PC-9 (cell line): ENCODE results near the gene PIK3R4. TPM values are rescaled to one million over a fixed set of nuclear protein-coding genes. Genes with fewer than 3 reads are reported as not detected.
A peak's percentile ranks its signal among the peaks of the same experiment; 100 is the strongest.

Experiments used
- BruUV-seq: library from RNA; stranded (reverse); fragments of 400-500 nt; replicated peaks from 2 replicates; lab custom pipeline; 2021; lab: Mats Ljungman, UMichigan
- CTCF ChIA-PET: fragments of 300-600 bp; sonication (Branson Sonifier 250); formaldehyde crosslinking; loops from one replicate; lab custom pipeline; 2022; ENCODE audit warnings: antibody characterized with exemption; lab: Charles Lee
- POLR2A ChIA-PET: fragments of 300-600 bp; sonication (Branson Sonifier 250); formaldehyde crosslinking; loops from one replicate; lab custom pipeline; 2022; ENCODE audit warnings: antibody characterized with exemption; ENCODE audit not compliant: unreplicated experiment; lab: Charles Lee
- DNase-seq, 2 experiments: peaks; one replicate each; pipeline versions ENCODE4 v3.0.0 to v3.0.0-alpha.2; 2015 to 2022; ENCODE audit warnings: mixed read lengths in 1 of 2
- H2AFZ ChIP-seq: fragments of 200-600 bp; sonication (generic); 2 replicates; pipeline ENCODE4 v1.8.1; 2017; ENCODE audit warnings: antibody characterized with exemption
- H3F3A ChIP-seq: fragments of 200-600 bp; sonication (generic); 2 replicates; pipeline ENCODE4 v1.8.1; 2017; ENCODE audit warnings: antibody characterized with exemption, mild to moderate bottlenecking, low read depth; ENCODE audit not compliant: insufficient read depth
- H3K27ac ChIP-seq: fragments of 200-600 bp; sonication (generic); 2 replicates; pipeline ENCODE4 v1.6.1; 2016; ENCODE audit warnings: mixed run types
- H3K27me3 ChIP-seq: fragments of 200-600 bp; sonication (generic); 2 replicates; pipeline ENCODE4 v1.6.1; 2016; ENCODE audit warnings: low read depth, mixed run types; ENCODE audit not compliant: insufficient read depth
- H3K36me3 ChIP-seq: fragments of 200-600 bp; sonication (generic); 2 replicates; pipeline ENCODE4 v1.6.1; 2016; ENCODE audit warnings: low read depth, mixed run types
- H3K4me1 ChIP-seq: fragments of 200-600 bp; sonication (generic); replicated peaks from 2 replicates; pipeline ENCODE4 v1.6.1; 2016; ENCODE audit warnings: mixed run types; ENCODE audit not compliant: insufficient read depth
- H3K4me2 ChIP-seq: fragments of 200-600 bp; sonication (generic); 2 replicates; pipeline ENCODE4 v1.6.1; 2017; ENCODE audit warnings: mixed run types
- H3K4me3 ChIP-seq: fragments of 200-600 bp; sonication (generic); 2 replicates; pipeline ENCODE4 v1.6.1; 2016; ENCODE audit warnings: mixed run types
- H3K79me2 ChIP-seq: fragments of 200-600 bp; sonication (generic); 2 replicates; pipeline ENCODE4 v1.6.1; 2017; ENCODE audit warnings: low read depth, mixed run types
- H3K9me2 ChIP-seq: fragments of 200-600 bp; sonication (generic); 2 replicates; pipeline ENCODE4 v1.8.1; 2017; ENCODE audit warnings: mild to moderate bottlenecking; ENCODE audit not compliant: insufficient read depth
- H3K9me3 ChIP-seq: fragments of 200-600 bp; sonication (generic); 2 replicates; pipeline ENCODE4 v1.8.1; 2016; ENCODE audit warnings: low read depth; ENCODE audit not compliant: insufficient read depth
- H4K20me1 ChIP-seq: fragments of 200-600 bp; sonication (generic); 2 replicates; pipeline ENCODE4 v1.8.1; 2017; ENCODE audit not compliant: insufficient read depth
- CTCF ChIP-seq: fragments of 200-600 bp; sonication (generic); conservative IDR thresholded peaks from 2 replicates; pipeline ENCODE4 v1.6.1; 2017; ENCODE audit warnings: mixed run types, antibody characterized with exemption, mild to moderate bottlenecking, moderate library complexity
- EZH2 ChIP-seq: fragments of 200-600 bp; sonication (generic); IDR thresholded peaks from 2 replicates; pipeline ENCODE4 v1.8.0; 2017; ENCODE audit warnings: antibody characterized with exemption, low read depth
- intact Hi-C: fragments of 100-400 bp; cut with micrococcal nuclease; formaldehyde crosslinking; loops from one replicate; pipeline ENCODE4 v1.10.0; 2022; ENCODE audit not compliant: unreplicated experiment
- total RNA-seq: library from RNA; stranded (reverse); gene quantifications from 2 replicates; pipeline ENCODE4 v1.2.3, GENCODE V29; 2021

PIK3R4 gene
- total RNA-seq, 1 experiment from 2014 or later: 35.2 TPM

DNA sequence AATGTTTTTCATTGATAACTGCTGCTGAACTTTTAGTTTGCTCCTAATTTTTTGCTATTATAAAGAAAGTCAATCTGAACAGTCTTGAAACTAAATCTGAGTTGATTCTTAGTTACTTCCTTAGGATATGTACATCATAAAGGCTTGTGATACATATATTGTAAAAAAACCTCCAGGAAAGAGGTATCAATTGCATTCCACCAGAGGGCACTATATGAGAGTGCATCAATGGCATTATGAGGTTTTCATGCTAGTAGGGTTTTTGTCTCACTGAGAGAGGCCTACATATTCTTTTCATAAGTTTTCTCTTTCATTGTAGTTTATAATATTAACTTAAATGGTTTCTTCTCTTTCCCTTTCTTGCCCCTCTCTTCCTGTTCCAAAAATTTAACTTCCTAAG lies 46.9 kb downstream of the PIK3R4 start:
- Histone ChIP-seq H2AFZ (no peak overlapping the region), H3K9me2 (no peaks in the 10 kb centered on the region), H3K9me3 (no peaks in the 10 kb centered on the region), H3F3A (no peaks in the 10 kb centered on the region), H3K79me2 (no peaks in the 10 kb centered on the region), H3K4me2 (no peak overlapping the region), H3K4me1 (no peaks in the 10 kb centered on the region), H4K20me1 (no peaks in the 10 kb centered on the region; the same call in 1 of the 2 replicates), H3K36me3 (peaks cover 21% of the 10 kb centered on the region; the same call in 1 of the 2 replicates), H3K27me3 (no peaks in the 10 kb centered on the region), H3K4me3 (no peak overlapping the region), H3K27ac (no peak overlapping the region)
- intact Hi-C loops: loop anchor here (1.0 to 10.0 kb wide), 2 partner anchors 194 to 325 kb away; partner anchors contain the start of genes ASTE1 and NEK11
- TF ChIP-seq EZH2 (no peak), CTCF (peak; percentile 60)
- no TSS peak for BruUV-seq
- POLR2A ChIA-PET: no interaction called here
- peak in 1 of 2 experiments; percentile 42 for DNase-seq
- CTCF ChIA-PET: no interaction called here

GRCh38 chr3:130693314-130693713 lies 53.3 kb downstream of the PIK3R4 start:
- DNase-seq: no peak
- H3F3A ChIP-seq: no peaks in the 10 kb centered on the region
- H3K9me3 ChIP-seq: 0 out of 2 replicates have a peak, but pooled peaks cover 5% of the 10 kb centered on the region
- H4K20me1 ChIP-seq: no peaks in the 10 kb centered on the region; the same call in 1 of the 2 replicates
- H3K36me3 ChIP-seq: 0 out of 2 replicates have a peak, but pooled peaks cover 1% of the 10 kb centered on the region
- no peaks in the 10 kb centered on the region for H3K27me3 ChIP-seq
- H3K9me2 ChIP-seq: no peaks in the 10 kb centered on the region
- TF ChIP-seq CTCF (no peak), EZH2 (no peak)
- H3K27ac ChIP-seq: no peak overlapping the region
- intact Hi-C loops: no loop called here
- no peaks in the 10 kb centered on the region for H3K79me2 ChIP-seq
- H2AFZ ChIP-seq: no peak overlapping the region
- H3K4me1 ChIP-seq: peaks cover 15% of the 10 kb centered on the region
- H3K4me2 ChIP-seq: no peak overlapping the region
- H3K4me3 ChIP-seq: no peak overlapping the region
- CTCF ChIA-PET: no interaction called here
- BruUV-seq: no TSS peak
- POLR2A ChIA-PET: interaction anchor here (0.6 kb wide), 1 partner anchor 62 kb away, joined by 5 read pairs; no protein-coding TSS in a partner anchor

GRCh38 chr3:130692455-130692854 lies 54.2 kb downstream of the PIK3R4 start:
- no peak overlapping the region for H2AFZ ChIP-seq
- H3K79me2 ChIP-seq: no peaks in the 10 kb centered on the region
- H3K9me3 ChIP-seq: 0 out of 2 replicates have a peak, but pooled peaks cover 5% of the 10 kb centered on the region
- no peak for TF ChIP-seq CTCF
- TF ChIP-seq EZH2: no peak
- H3K9me2 ChIP-seq: no peaks in the 10 kb centered on the region
- H3K27me3 ChIP-seq: no peaks in the 10 kb centered on the region
- H3F3A ChIP-seq: no peaks in the 10 kb centered on the region
- no peaks in the 10 kb centered on the region for H4K20me1 ChIP-seq
- no TSS peak for BruUV-seq
- H3K27ac ChIP-seq: no peak overlapping the region
- intact Hi-C loops: no loop called here
- no peak overlapping the region for H3K4me3 ChIP-seq
- CTCF ChIA-PET: no interaction called here
- POLR2A ChIA-PET: no interaction called here
- H3K4me2 ChIP-seq: no peak overlapping the region
- DNase-seq: peak; percentile 6 to 70
- H3K36me3 ChIP-seq: no peaks in the 10 kb centered on the region
- H3K4me1 ChIP-seq: peaks cover 15% of the 10 kb centered on the region
